ENCODE data around the gene CDC42EP3.

CDC42EP3 gene

GRCh38 chr2:37683921-37684780 is 12.7 kb upstream of the CDC42EP3 start:
- no peak for DNase-seq (ENCODE audit: low read depth in 2 of 3, low spot score in 1 of 3)

- no peak for DNase-seq (ENCODE audit: low read depth in 2 of 3, low spot score in 1 of 3)
These were observed 11.8 kb upstream of the CDC42EP3 start for GRCh38 chr2:37683241-37683640.

GRCh38 chr2:37682473-37682872 is 11.0 kb upstream of the CDC42EP3 start:
- DNase-seq (ENCODE audit: low read depth in 2 of 3, low spot score in 1 of 3): no peak

- DNase-seq (ENCODE audit: low read depth in 2 of 3, low spot score in 1 of 3): no peak
These were observed 10.1 kb upstream of the CDC42EP3 start for GRCh38 chr2:37681587-37681986.

- no peak for DNase-seq (ENCODE audit: low read depth in 2 of 3, low spot score in 1 of 3)
These were observed 7.7 kb upstream of the CDC42EP3 start for GRCh38 chr2:37679072-37679695.

- DNase-seq (ENCODE audit: low read depth in 2 of 3, low spot score in 1 of 3): no peak
These were observed 4.8 kb upstream of the CDC42EP3 start for GRCh38 chr2:37676274-37676673.

- no peak for DNase-seq (ENCODE audit: low read depth in 2 of 3, low spot score in 1 of 3)
These were observed 3.5 kb upstream of the CDC42EP3 start for GRCh38 chr2:37674946-37675345.

- DNase-seq (ENCODE audit: low read depth in 2 of 3, low spot score in 1 of 3): no peak
These were observed 1.4 kb upstream of the CDC42EP3 start for GRCh38 chr2:37672870-37673184.

GRCh38 chr2:37672104-37672869 is 845 bp upstream of the CDC42EP3 start:
- DNase-seq (ENCODE audit: low read depth in 2 of 3, low spot score in 1 of 3): peak; percentile 41 to 60 (median 53)

- DNase-seq (ENCODE audit: low read depth in 2 of 3, low spot score in 1 of 3): no peak
These were observed 318 bp upstream of the CDC42EP3 start for GRCh38 chr2:37671816-37672103.

GRCh38 chr2:37670378-37671008 is 949 bp downstream of the CDC42EP3 start:
- no peak for DNase-seq (ENCODE audit: low read depth in 2 of 3, low spot score in 1 of 3)

GRCh38 chr2:37669446-37669845 is 2.0 kb downstream of the CDC42EP3 start:
- no peak for DNase-seq (ENCODE audit: low read depth in 2 of 3, low spot score in 1 of 3)

- no peak for DNase-seq (ENCODE audit: low read depth in 2 of 3, low spot score in 1 of 3)
These were observed 3.7 kb downstream of the CDC42EP3 start for GRCh38 chr2:37667704-37668103.

- no peak for DNase-seq (ENCODE audit: low read depth in 2 of 3, low spot score in 1 of 3)
These were observed 4.7 kb downstream of the CDC42EP3 start for GRCh38 chr2:37666772-37667171.

- no peak for DNase-seq (ENCODE audit: low read depth in 2 of 3, low spot score in 1 of 3)
These were observed 5.7 kb downstream of the CDC42EP3 start for GRCh38 chr2:37665604-37666362.

- DNase-seq (ENCODE audit: low read depth in 2 of 3, low spot score in 1 of 3): no peak
These were observed 6.4 kb downstream of the CDC42EP3 start for GRCh38 chr2:37665043-37665442.

GRCh38 chr2:37664231-37664643 is 7.2 kb downstream of the CDC42EP3 start:
- DNase-seq (ENCODE audit: low read depth in 2 of 3, low spot score in 1 of 3): no peak

- no peak for DNase-seq (ENCODE audit: low read depth in 2 of 3, low spot score in 1 of 3)
These were observed 8.1 kb downstream of the CDC42EP3 start for GRCh38 chr2:37663390-37663789.

- DNase-seq (ENCODE audit: low read depth in 2 of 3, low spot score in 1 of 3): no peak
These were observed 11.7 kb downstream of the CDC42EP3 start for GRCh38 chr2:37659723-37660122.

- DNase-seq (ENCODE audit: low read depth in 2 of 3, low spot score in 1 of 3): no peak
These were observed 12.8 kb downstream of the CDC42EP3 start for GRCh38 chr2:37658682-37659081.

GRCh38 chr2:37657471-37657870 is 14.0 kb downstream of the CDC42EP3 start:
- no peak for DNase-seq (ENCODE audit: low read depth in 2 of 3, low spot score in 1 of 3)

Measured in stimulated activated CD4-positive, alpha-beta T cell treated with anti-CD3 and anti-CD28 coated beads, Interleukin-12 subunit alpha, Interleukin-12 subunit beta, amount 100 ng/mL, for 48 hours (primary cell).